Measurements from ENCODE around the gene TNF. TPM values are rescaled to one million over a fixed set of nuclear protein-coding genes. Genes with fewer than 3 reads are reported as not detected.

TNF gene
- total RNA-seq, 3 donors from 2014 or later (not counting 1 experiment from before 2014, with no cell fraction given) = 24.2 to 60.8 (median 46.9) TPM

DNA sequence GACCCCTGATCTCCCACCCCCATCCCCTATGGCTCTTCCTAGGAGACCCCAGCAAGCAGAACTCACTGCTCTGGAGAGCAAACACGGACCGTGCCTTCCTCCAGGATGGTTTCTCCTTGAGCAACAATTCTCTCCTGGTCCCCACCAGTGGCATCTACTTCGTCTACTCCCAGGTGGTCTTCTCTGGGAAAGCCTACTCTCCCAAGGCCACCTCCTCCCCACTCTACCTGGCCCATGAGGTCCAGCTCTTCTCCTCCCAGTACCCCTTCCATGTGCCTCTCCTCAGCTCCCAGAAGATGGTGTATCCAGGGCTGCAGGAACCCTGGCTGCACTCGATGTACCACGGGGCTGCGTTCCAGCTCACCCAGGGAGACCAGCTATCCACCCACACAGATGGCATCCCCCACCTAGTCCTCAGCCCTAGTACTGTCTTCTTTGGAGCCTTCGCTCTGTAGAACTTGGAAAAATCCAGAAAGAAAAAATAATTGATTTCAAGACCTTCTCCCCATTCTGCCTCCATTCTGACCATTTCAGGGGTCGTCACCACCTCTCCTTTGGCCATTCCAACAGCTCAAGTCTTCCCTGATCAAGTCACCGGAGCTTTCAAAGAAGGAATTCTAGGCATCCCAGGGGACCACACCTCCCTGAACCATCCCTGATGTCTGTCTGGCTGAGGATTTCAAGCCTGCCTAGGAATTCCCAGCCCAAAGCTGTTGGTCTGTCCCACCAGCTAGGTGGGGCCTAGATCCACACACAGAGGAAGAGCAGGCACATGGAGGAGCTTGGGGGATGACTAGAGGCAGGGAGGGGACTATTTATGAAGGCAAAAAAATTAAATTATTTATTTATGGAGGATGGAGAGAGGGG lies 1.9 kb upstream of the TNF start:
- no peaks in the 10 kb centered on the region for H3K36me3 Mint-ChIP-seq
- H3K4me1 Mint-ChIP-seq = peaks cover 65 to 83% of the 10 kb centered on the region in 2 donors
- peak overlapping the region; percentile 66 for H3K4me3 Mint-ChIP-seq
- no peaks in the 10 kb centered on the region for H3K27me3 Mint-ChIP-seq (ENCODE audit: low read depth in 2 of 2)
- Histone ChIP-seq H3K36me3 (ENCODE audit: control insufficient read depth, insufficient read depth, low read length) (peaks cover 8% of the 10 kb centered on the region), H3K4me1 (ENCODE audit: control insufficient read depth, insufficient read depth, low read length) (peaks cover 91% of the 10 kb centered on the region), H3K27ac (ENCODE audit: low read length) (peak overlapping the region; percentile 94), H3K4me3 (ENCODE audit: low read length) (no peak overlapping the region), H3K9me3 (ENCODE audit: control insufficient read depth, insufficient read depth, low read length) (no peaks in the 10 kb centered on the region), H3K27me3 (ENCODE audit: control insufficient read depth, insufficient read depth, low read length) (no peaks in the 10 kb centered on the region)
- WGBS (ENCODE audit: insufficient coverage) = 91% methylated on average over 9 of the region's 9 CpGs
- no peaks in the 10 kb centered on the region for H3K9me3 Mint-ChIP-seq
- H3K27ac Mint-ChIP-seq = peak overlapping the region; percentile 95 to 99
- TF ChIP-seq, protein P1, sequence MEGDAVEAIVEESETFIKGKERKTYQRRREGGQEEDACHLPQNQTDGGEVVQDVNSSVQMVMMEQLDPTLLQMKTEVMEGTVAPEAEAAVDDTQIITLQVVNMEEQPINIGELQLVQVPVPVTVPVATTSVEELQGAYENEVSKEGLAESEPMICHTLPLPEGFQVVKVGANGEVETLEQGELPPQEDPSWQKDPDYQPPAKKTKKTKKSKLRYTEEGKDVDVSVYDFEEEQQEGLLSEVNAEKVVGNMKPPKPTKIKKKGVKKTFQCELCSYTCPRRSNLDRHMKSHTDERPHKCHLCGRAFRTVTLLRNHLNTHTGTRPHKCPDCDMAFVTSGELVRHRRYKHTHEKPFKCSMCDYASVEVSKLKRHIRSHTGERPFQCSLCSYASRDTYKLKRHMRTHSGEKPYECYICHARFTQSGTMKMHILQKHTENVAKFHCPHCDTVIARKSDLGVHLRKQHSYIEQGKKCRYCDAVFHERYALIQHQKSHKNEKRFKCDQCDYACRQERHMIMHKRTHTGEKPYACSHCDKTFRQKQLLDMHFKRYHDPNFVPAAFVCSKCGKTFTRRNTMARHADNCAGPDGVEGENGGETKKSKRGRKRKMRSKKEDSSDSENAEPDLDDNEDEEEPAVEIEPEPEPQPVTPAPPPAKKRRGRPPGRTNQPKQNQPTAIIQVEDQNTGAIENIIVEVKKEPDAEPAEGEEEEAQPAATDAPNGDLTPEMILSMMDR (IDR thresholded peaks at IDR 0.05) = no peak
- ATAC-seq = no peak
- intact Hi-C loops (cut with micrococcal nuclease) = loop anchor here (2.0 kb wide), 1 partner anchor 15 kb away; no protein-coding TSS in a partner anchor
- DNase-seq = no peak

DNA sequence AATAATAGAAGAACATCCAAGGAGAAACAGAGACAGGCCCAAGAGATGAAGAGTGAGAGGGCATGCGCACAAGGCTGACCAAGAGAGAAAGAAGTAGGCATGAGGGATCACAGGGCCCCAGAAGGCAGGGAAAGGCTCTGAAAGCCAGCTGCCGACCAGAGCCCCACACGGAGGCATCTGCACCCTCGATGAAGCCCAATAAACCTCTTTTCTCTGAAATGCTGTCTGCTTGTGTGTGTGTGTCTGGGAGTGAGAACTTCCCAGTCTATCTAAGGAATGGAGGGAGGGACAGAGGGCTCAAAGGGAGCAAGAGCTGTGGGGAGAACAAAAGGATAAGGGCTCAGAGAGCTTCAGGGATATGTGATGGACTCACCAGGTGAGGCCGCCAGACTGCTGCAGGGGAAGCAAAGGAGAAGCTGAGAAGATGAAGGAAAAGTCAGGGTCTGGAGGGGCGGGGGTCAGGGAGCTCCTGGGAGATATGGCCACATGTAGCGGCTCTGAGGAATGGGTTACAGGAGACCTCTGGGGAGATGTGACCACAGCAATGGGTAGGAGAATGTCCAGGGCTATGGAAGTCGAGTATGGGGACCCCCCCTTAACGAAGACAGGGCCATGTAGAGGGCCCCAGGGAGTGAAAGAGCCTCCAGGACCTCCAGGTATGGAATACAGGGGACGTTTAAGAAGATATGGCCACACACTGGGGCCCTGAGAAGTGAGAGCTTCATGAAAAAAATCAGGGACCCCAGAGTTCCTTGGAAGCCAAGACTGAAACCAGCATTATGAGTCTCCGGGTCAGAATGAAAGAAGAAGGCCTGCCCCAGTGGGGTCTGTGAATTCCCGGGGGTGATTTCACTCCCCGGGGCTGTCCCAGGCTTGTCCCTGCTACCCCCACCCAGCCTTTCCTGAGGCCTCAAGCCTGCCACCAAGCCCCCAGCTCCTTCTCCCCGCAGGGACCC lies 981 bp upstream of the TNF start:
- Histone ChIP-seq H3K4me1 (ENCODE audit: control insufficient read depth, insufficient read depth, low read length) (peaks cover 91% of the 10 kb centered on the region), H3K9me3 (ENCODE audit: control insufficient read depth, insufficient read depth, low read length) (no peaks in the 10 kb centered on the region), H3K27ac (ENCODE audit: low read length) (peak overlapping the region; percentile 94), H3K36me3 (ENCODE audit: control insufficient read depth, insufficient read depth, low read length) (peaks cover 10% of the 10 kb centered on the region), H3K4me3 (ENCODE audit: low read length) (no peak overlapping the region), H3K27me3 (ENCODE audit: control insufficient read depth, insufficient read depth, low read length) (no peaks in the 10 kb centered on the region)
- Mint-ChIP-seq H3K27ac (peak overlapping the region; percentile 95 to 99), H3K36me3 (no peaks in the 10 kb centered on the region), H3K4me3 (peak overlapping the region; percentile 66), H3K4me1 (peaks cover 65 to 84% of the 10 kb centered on the region in 2 donors), H3K27me3 (ENCODE audit: low read depth in 2 of 2) (no peaks in the 10 kb centered on the region), H3K9me3 (no peaks in the 10 kb centered on the region)
- intact Hi-C loops (cut with micrococcal nuclease) = no loop called here
- 71% methylated on average over 14 of the region's 14 CpGs for WGBS (ENCODE audit: insufficient coverage)
- no peak for DNase-seq
- ATAC-seq = no peak
- TF ChIP-seq, protein P1 (IDR thresholded peaks at IDR 0.05) = no peak

DNA sequence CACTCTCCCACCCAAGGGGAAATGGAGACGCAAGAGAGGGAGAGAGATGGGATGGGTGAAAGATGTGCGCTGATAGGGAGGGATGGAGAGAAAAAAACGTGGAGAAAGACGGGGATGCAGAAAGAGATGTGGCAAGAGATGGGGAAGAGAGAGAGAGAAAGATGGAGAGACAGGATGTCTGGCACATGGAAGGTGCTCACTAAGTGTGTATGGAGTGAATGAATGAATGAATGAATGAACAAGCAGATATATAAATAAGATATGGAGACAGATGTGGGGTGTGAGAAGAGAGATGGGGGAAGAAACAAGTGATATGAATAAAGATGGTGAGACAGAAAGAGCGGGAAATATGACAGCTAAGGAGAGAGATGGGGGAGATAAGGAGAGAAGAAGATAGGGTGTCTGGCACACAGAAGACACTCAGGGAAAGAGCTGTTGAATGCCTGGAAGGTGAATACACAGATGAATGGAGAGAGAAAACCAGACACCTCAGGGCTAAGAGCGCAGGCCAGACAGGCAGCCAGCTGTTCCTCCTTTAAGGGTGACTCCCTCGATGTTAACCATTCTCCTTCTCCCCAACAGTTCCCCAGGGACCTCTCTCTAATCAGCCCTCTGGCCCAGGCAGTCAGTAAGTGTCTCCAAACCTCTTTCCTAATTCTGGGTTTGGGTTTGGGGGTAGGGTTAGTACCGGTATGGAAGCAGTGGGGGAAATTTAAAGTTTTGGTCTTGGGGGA lies 754 bp downstream of the TNF start:
- H3K36me3 Mint-ChIP-seq = no peaks in the 10 kb centered on the region
- H3K4me3 Mint-ChIP-seq = peak overlapping the region; percentile 84

More for the DNA sequence above, 754 bp downstream of the TNF start:
- peak overlapping the region; percentile 94 for H3K27ac ChIP-seq (ENCODE audit: low read length)
- H3K4me3 ChIP-seq (ENCODE audit: low read length) = peak overlapping the region; percentile 42
- Mint-ChIP-seq H3K4me1 (peaks cover 83 to 92% of the 10 kb centered on the region in 2 donors), H3K9me3 (no peaks in the 10 kb centered on the region), H3K27me3 (ENCODE audit: low read depth in 2 of 2) (no peaks in the 10 kb centered on the region), H3K27ac (peak overlapping the region; percentile 95 to 99)
- TF ChIP-seq, protein P1 (IDR thresholded peaks at IDR 0.05) = no peak
- H3K36me3 ChIP-seq (ENCODE audit: control insufficient read depth, insufficient read depth, low read length) = peaks cover 10% of the 10 kb centered on the region
- no peaks in the 10 kb centered on the region for H3K9me3 ChIP-seq (ENCODE audit: control insufficient read depth, insufficient read depth, low read length)
- WGBS (ENCODE audit: insufficient coverage) = 46% methylated on average over 6 of the region's 8 CpGs
- intact Hi-C loops (cut with micrococcal nuclease) = no loop called here
- DNase-seq = peak in 1 of 2 donors; percentile 39
- no peak for ATAC-seq
- no peaks in the 10 kb centered on the region for H3K27me3 ChIP-seq (ENCODE audit: control insufficient read depth, insufficient read depth, low read length)
- peaks cover 95% of the 10 kb centered on the region for H3K4me1 ChIP-seq (ENCODE audit: control insufficient read depth, insufficient read depth, low read length)
